ENCODE data around the gene DHX30. TPM values are rescaled to one million over a fixed set of nuclear protein-coding genes. Genes with fewer than 3 reads are reported as not detected.

DHX30 gene
- total and polyA plus RNA-seq, 2 of the 8 experiments (the other 6 are each of a cell fraction or from before 2014, with no cell fraction given) = 82.4 to 97.9 TPM

DNA sequence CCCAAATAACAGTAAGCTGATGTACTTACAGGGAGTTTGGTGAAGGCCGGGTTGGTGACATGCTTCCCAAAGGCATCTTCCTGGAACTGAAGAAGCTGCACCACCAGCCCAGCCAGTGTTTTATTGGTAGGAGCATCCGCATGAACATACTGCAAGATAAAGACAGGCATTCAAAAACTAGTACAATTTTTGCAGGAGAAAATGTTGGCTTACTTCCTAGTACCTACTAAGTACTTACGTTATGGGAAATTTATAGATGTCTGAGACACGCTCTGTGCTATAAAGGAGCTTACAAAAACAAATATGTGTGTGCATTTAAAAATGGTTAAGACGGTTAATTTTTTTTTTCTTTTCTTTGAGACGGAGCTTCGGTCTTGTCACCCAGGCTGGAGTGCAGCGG is 30.1 kb upstream of the DHX30 start:
- FAIRE-seq = no peak
- peaks cover 60 to 97% of the 10 kb centered on the region in 2 experiments for H3K79me2 ChIP-seq (ENCODE audit: control insufficient read depth in 1 of 2, insufficient read depth in 2 of 2, low read length in 2 of 2)
- H3K56ac ChIP-seq (replicated peaks; ENCODE audit: insufficient read length, low read depth, low read length) = no peak overlapping the region
- no peaks in the 10 kb centered on the region for H3K79me1 ChIP-seq (ENCODE audit: low read depth, low read length)
- TF ChIP-seq POLR2A (IDR thresholded peaks at IDR 0.05; ENCODE audit: control extremely low read depth in 1 of 2, low read depth in 2 of 2, low read length in 2 of 2) = 0 out of 3 replicates have a peak, but pooled peaks of 1 of the 2 experiments have one; percentile 24
- no peak for TF ChIP-seq ASH2L (IDR thresholded peaks at IDR 0.05; ENCODE audit: low read length)
- H4K5ac ChIP-seq (ENCODE audit: insufficient read length, low read depth, low read length) = no peak overlapping the region
- H3K23ac ChIP-seq (ENCODE audit: insufficient read length) = no peak overlapping the region
- H4K91ac ChIP-seq (replicated peaks; ENCODE audit: insufficient read length, low read length) = no peak overlapping the region
- CTCF ChIA-PET (ENCODE audit: partially characterized antibody) = interaction anchor here (0.7 to 1.8 kb wide), 3 partner anchors 11 to 386 kb away, joined by 3 to 4 read pairs (median 3); no protein-coding TSS in a partner anchor
- no peak overlapping the region for H2BK20ac ChIP-seq (ENCODE audit: low read length)
- no peak overlapping the region for H4K8ac ChIP-seq (ENCODE audit: extremely low read depth, insufficient read depth, low read length)
- 95% methylated on average over 8 of the region's 8 CpGs; no CpG with 5 or more reads in 1 of the 2 experiments for WGBS, 2 experiments (ENCODE audit: extremely low coverage in 1 of 2, insufficient coverage in 1 of 2, insufficient read length in 1 of 2, insufficient replicate concordance in 2 of 2, low coverage in 1 of 2, low lambda C conversion rate in 2 of 2, missing lambda C conversion rate in 1 of 2)
- H3K23me2 ChIP-seq (ENCODE audit: low read depth, low read length) = no peaks in the 10 kb centered on the region
- H4K20me1 ChIP-seq (replicated peaks in 1 of 2; ENCODE audit: control insufficient read depth in 1 of 2, insufficient read depth in 2 of 2, low read length in 2 of 2) = peaks cover 9 to 11% of the 10 kb centered on the region in 2 experiments
- H2BK120ac ChIP-seq (replicated peaks; ENCODE audit: low read depth, low read length) = no peak overlapping the region
- no peak overlapping the region for H3K4ac ChIP-seq (replicated peaks; ENCODE audit: insufficient read length, low read depth, low read length)
- no peak overlapping the region for H2AFZ ChIP-seq (ENCODE audit: low read length)
- no peak overlapping the region for H2BK15ac ChIP-seq (ENCODE audit: low read length)
- H2BK5ac ChIP-seq (ENCODE audit: low read depth, low read length) = no peak overlapping the region
- no peaks in the 10 kb centered on the region for H3K4me1 ChIP-seq (replicated peaks in 1 of 4; ENCODE audit: control insufficient read depth in 3 of 4, insufficient read depth in 4 of 4, low read length in 3 of 4)
- H3K14ac ChIP-seq (ENCODE audit: insufficient read length) = no peak overlapping the region
- H3K27me3 ChIP-seq (replicated peaks in 1 of 4; ENCODE audit: control insufficient read depth in 3 of 4, extremely low read depth in 1 of 4, insufficient read depth in 3 of 4, low read length in 3 of 4) = no peaks in the 10 kb centered on the region
- H3K36me3 ChIP-seq (ENCODE audit: control insufficient read depth in 2 of 4, insufficient read depth in 4 of 4, low read length in 3 of 4) = peaks cover 6 to 41% (median 20%) of the 10 kb centered on the region in 4 experiments
- no peak overlapping the region for H3K9ac ChIP-seq (replicated peaks in 1 of 4; ENCODE audit: extremely low read depth in 1 of 4, low read depth in 3 of 4, low read length in 3 of 4)
- no peak overlapping the region for H3K4me2 ChIP-seq (ENCODE audit: insufficient read depth in 1 of 2, low read depth in 2 of 2, low read length in 2 of 2)
- no peak overlapping the region for H3K27ac ChIP-seq (ENCODE audit: low read depth, low read length)
- POLR2A ChIA-PET (ENCODE audit: partially characterized antibody) = interaction anchor here (0.6 to 2.2 kb wide), 5 partner anchors 8 to 92 kb away, joined by 3 to 6 read pairs (median 3); no protein-coding TSS in a partner anchor
- no peak overlapping the region for H2BK12ac ChIP-seq (ENCODE audit: low read depth, low read length)
- H2AK5ac ChIP-seq (ENCODE audit: low read depth, low read length) = no peak overlapping the region
- H3K9me3 ChIP-seq (ENCODE audit: insufficient read depth in 2 of 2, low read depth in 1 of 2, low read length in 1 of 2) = no peaks in the 10 kb centered on the region
- H3K4me3 ChIP-seq (ENCODE audit: extremely low read depth in 1 of 4, insufficient read depth in 2 of 4, low read depth in 3 of 4, low read length in 4 of 4) = no peak overlapping the region
- no peak for DNase-seq (ENCODE audit: low read depth in 1 of 2, low spot score in 2 of 2)
- H3K18ac ChIP-seq (ENCODE audit: extremely low read depth, low read length) = no peak overlapping the region
